HG02981 (cell line): Measurements from ENCODE around the gene ZNF629.
A peak's percentile ranks its signal among the peaks of the same experiment; 100 is the strongest.

Experiments used
- ATAC-seq: cut with Tn5 transposase; IDR thresholded peaks from one replicate; pipeline ENCODE4 v1.9.1; 2021; ENCODE audit warnings: mild to moderate bottlenecking, moderate library complexity; ENCODE audit not compliant: unreplicated experiment

The ZNF629 gene

DNA sequence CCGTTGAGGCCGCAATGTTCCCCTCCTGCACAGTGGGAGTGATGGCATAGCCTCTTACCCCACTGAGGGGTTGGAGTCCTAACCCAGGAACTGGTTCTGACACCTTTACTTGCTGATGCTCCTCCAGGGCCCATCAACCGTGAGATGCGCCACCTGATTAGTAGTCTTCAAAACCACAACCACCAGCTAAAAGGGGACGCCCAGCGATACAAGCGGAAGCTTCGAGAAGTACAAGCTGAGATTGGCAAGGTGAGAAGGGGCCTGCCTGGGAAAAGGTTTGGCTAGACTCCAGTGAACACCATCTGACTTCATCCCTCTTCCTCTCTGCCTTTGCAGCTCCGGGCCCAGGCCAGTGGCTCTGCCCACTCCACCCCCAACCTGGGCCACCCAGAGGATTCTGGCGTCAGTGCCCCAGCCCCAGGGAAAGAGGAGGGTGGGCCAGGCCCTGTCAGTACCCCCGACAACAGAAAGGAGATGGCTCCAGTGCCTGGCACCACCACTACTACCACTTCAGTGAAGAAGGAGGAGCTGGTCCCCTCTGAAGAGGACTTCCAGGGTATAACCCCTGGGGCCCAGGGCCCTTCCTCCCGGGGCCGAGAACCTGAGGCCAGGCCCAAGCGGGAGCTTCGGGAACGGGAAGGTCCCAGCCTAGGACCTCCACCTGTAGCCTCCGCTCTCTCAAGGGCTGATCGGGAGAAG is 19.1 kb downstream of the ZNF629 start:
- ATAC-seq = no peak

DNA sequence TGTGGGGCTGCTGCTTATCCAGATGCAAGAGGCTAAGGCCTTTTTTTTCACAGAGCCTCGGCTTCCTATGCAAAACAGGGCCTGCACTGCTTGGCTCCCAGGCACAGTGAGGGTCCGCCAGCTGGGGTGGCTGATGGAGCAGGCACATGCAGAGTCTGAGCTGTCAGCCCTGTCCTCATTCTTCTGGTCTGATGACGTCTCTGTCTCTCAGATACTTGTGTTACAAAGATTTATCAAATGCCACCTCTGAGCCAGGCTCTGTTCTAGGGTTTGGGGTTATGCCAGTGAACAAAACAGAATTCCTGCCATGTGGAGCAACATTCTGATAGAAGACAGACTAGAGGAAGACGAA is 20.1 kb downstream of the ZNF629 start:
- ATAC-seq = no peak

DNA sequence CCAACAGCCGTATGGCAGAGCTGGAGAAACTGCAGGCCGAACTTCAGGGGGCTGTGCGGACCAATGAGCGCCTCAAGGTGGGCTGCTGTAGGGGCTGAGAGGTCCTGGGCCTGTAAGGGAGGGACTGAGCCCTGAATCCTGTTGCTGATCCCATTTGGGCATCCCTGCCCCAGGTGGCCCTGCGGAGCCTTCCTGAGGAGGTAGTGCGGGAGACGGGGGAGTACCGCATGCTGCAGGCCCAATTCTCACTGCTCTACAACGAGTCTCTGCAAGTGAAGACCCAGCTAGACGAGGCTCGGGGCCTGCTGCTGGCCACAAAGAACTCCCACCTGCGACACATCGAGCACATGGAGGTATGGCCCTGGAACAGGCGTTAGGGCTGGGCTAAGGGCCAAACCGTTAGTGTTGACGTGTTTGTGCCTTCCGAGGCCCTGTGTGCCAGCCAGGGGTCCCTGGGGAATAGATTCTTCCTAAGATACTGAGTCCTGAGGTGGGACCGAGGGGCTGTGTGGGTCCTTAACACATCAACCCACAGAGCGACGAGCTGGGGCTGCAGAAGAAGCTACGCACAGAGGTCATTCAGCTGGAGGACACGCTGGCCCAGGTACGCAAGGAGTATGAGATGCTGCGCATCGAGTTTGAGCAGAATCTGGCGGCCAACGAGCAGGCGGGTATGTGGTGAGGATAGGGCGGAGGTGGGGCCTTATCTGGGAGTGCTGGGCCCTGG is 20.6 kb downstream of the ZNF629 start:
- ATAC-seq = no peak

DNA sequence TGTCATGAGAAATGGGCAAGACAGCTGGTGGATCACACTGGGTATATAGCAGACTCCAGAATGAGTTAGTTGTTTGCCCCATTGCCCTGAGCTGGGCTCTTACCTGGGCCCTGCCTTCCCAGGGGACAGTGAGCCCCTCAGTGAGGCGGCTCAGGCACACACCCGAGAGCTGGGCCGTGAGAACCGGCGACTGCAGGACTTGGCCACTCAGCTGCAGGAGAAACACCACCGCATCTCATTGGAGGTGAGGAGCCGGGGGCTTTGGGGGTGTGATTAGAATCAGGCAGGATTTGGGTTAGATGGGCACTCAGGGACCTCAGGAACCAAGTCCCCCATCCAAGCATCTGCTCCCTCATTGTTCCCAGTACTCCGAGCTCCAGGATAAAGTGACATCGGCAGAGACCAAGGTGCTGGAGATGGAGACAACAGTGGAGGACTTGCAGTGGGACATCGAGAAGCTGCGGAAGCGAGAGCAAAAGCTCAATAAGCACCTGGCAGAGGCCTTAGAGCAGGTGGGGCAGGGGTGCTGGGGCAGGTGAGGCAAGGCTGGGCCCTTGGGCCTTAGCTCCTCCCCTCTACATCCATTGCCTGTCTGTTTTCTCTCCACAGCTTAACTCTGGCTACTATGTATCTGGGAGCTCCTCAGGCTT is 22.1 kb downstream of the ZNF629 start:
- ATAC-seq = no peak

DNA sequence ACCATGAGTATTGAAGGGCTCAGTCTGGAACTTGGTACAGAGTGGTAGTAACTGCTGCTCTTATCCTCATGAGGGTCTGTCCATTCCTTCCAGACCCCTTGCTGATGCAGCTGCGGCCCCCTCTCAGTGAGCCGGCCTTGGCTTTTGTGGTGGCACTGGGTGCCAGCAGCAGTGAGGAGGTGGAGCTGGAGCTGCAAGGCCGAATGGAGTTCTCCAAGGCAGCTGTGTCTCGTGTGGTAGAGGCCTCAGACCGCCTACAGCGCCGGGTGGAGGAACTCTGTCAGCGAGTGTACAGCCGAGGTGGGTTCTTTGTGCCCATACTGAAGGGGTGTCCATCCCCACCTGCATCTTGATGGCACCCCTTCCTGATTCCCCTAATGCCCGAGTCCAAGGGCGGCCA is 22.9 kb downstream of the ZNF629 start:
- no peak for ATAC-seq

DNA sequence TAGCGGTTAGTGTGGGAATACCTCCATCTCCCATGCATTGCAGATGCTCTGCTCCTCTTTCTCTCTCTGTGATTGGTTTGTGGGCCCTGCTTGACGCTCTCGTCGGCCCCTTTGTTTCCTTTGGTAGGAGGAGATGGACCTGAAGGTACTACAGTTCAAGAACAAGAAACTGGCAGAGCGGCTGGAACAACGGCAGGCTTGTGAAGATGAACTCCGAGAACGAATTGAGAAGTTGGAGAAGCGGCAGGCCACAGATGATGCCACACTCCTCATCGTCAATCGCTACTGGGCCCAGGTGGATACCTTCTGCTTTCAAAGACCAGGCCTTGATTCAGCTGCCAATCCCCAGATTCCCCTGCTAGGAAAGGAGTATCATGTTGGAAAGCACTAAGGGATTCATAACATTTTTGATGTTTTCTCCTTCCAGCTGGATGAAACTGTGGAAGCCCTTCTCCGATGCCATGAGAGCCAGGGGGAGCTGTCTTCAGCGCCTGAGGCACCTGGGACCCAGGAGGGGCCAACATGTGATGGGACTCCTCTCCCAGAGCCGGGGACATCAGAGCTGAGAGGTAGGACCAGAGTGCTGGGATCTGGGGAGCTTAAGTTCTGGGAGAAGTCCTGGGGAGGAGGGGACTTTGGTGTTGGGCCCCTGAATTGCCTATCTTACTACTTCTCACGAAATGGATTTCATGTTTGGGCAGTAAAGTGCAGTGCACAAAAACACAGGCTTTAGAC is 23.8 kb downstream of the ZNF629 start:
- no peak for ATAC-seq

DNA sequence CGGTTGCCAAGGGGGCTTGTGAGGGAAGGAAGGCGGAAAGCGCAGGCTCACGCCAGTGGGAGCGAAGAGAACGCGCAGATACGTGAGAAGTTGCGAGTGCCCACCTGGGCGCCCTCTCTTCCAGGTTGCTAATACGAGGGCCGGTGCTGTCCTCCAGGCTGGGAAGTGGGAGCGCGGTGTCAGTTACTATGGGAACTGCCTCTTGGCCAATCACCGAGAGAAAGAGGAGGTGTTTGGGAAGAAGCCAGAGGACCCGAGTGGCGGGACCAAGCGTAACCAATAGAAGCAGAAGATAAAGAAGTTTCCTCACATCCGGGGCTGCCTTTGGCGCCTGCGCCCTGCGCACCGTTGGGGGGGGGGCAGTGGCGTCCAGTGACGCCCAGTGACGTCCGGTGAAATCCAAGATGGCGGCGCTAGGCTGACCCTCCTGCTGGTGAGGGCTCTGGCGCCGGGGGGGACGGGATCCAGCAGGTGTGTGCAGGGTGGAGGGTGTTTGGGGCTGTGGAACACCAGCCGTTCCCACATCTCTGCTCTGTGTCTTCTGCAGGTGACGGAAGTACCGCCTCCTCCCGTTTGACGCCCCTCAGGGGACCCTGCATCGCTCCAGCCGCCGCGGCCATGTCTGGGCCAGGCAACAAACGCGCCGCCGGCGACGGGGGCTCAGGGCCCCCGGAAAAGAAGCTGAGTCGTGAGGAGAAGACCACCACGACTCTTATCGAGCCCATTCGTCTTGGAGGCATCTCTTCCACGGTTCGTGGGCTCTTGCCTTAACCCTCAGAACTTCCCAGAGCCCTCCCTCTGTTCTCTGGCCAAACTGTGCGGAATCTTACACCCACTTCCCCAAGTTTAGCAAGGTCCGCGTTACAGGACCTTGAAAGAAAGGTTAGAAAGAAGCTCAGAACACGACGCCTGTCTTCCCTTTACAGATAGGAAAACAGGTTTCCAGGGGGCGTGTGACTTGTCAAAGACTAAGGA is 24.8 kb downstream of the ZNF629 start, which contains the start of the genes CFAP119 and RNF40:
Gene CFAP119, minus strand, starts transcription at position 135 of the 975 bp plus-strand sequence. CDS start 314 bp downstream, outside the sequence.
Gene RNF40, plus strand, starts transcription at position 395 of the 975 bp plus-strand sequence. Its CDS starts 224 bp downstream, at position 619.
- ATAC-seq = peak; percentile 84

DNA sequence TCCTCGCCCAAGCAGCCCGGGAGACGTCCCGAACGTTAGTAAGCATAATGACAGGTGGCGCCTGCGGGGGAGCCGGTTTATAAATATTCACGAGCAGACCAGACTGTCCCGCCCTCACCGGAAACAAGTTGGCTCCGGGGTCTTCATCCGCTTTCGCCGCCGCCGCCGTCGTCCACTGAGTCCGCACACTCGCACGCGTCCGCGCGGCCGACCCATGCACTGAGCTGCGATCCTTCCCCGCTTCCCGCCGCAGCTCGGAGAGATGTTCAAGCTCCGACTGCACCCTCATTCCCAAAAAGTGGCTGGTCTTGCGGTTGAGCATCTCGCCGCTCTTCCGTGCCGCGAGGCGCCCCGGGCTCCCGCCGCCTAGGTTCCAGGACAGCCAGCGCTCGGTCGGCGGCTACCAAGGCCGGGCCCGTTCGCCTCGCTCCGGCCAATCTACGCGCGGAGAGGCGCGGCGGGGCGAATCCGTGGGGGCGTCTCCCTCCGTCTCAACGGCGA is 25.5 kb downstream of the ZNF629 start:
- peak; percentile 30 for ATAC-seq

DNA sequence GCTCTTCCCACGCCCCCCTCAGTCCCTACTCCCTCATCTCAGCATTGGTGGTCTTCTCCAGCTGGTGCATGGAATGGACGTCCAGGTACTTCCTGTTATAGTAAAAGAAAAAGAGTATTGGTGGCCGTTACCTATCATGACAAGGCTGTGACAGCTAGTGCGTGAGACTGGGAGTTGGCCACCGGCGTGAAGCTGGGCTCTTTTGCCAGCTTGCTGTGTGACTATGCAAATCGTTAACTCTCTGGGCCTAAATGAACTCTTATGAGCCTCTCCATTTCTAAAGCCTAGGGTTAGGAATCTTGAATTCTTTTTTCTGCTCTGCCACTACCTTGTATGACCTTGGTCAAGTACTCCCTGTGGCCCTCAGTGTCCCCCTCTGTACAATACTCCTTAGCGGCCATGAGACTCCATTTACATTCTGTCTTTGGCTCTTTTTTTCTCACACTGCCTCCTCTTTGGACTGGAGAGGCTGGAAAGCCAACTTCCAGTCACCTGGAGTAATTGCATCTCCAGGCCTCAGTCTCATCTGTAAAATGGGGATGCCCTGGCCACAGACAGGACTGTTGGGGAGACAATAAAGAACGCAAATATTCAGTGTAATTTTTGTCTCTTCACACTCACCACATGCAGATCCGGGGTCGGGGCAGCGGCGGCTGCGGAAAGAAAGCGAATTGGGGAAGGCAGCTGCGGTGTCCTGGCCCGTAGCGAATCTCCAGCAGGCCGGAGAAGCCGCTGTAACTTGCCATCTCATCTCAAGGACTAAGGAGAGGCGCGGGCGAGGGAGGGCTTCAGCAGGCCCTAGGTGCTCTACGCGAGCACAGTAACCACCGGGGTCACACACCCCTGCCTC is 26.2 kb downstream of the ZNF629 start:
- ATAC-seq = no peak

DNA sequence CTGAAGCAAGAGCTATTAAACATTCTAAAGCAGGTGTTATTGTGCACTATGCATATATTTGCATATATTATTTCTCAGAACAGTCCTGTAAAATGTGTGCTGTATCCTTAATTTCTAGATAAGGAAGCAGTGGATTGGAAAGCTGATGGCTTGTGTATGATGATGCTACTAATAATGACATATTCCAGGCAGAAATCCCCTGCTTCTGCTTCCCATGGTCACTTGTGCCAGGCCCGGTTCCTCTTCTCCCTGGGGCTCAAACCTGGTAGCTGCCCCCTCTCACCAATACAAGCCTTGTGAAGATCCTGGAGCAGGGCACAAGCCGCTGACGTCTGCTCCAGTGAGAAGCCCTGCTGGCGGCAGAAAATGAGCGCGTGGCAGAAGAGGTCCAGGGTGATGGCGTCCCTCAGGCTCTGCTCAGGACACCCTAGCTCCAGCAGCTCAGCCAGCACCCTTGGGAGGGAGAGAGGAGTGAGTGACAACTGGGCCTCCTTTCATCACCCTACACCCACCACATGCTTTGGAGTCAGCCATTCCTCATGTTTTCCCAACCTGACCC is 26.9 kb downstream of the ZNF629 start:
- no peak for ATAC-seq

DNA sequence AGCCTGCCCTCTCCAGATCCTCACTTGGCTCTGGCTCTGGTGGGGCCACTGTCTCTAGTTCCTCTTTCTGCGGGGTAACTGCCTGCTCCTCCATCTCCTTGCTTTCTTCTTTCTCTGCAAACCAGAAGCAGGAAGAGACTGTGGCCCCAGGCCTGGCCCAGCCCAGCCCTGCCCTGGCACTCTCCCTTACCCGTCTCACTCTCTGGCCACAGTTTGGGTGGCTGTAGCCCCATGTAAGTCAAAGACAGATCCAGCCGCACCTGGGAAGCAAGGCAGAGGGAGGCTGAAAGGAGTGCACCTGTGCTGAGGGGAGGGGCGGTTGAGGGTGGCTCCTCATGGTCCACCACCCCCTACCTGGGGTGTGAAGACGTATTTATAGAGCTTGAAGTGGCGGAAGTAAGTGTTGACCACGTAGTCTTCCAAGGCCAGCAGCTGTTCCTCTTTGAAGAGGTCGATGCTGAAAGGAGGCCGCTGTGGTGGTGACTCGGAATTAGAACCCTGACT is 28.0 kb downstream of the ZNF629 start:
- no peak for ATAC-seq

DNA sequence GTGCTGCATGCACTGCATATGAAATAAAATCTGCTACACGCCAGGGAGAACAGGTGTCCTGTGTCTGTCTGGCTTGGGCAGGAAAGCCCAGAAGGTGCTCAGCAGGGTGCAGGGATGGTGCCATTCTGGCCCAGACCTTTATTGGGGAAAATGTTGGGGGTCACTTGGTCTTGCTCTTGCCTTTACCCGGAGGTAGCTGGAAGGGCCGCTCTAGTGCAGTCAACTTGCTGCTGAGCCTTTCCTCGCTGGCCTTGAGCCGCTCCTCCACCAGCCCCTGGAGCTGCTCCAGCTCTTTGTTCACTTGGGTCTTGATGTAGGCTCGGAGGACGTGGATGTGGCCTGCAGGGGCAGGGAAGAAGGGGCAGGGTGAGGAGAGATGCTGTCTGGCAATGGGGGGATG is 29.7 kb downstream of the ZNF629 start:
- no peak for ATAC-seq

DNA sequence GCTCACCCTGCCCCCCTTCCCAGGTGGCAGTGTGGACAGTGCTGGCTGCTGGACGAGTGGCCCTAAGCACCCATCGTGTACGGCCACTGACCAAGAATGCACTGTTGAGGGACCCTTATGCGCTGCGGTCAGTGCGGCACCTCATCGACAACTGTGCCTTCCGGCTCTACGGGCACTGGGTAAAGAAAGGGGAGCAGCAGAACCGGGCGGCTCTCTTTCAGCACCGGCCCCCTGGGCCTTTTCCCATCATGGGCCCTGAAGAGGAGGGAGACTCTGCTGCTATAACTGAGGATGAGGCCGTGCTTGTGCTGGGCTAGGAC is 30.3 kb downstream of the ZNF629 start:
- no peak for ATAC-seq

DNA sequence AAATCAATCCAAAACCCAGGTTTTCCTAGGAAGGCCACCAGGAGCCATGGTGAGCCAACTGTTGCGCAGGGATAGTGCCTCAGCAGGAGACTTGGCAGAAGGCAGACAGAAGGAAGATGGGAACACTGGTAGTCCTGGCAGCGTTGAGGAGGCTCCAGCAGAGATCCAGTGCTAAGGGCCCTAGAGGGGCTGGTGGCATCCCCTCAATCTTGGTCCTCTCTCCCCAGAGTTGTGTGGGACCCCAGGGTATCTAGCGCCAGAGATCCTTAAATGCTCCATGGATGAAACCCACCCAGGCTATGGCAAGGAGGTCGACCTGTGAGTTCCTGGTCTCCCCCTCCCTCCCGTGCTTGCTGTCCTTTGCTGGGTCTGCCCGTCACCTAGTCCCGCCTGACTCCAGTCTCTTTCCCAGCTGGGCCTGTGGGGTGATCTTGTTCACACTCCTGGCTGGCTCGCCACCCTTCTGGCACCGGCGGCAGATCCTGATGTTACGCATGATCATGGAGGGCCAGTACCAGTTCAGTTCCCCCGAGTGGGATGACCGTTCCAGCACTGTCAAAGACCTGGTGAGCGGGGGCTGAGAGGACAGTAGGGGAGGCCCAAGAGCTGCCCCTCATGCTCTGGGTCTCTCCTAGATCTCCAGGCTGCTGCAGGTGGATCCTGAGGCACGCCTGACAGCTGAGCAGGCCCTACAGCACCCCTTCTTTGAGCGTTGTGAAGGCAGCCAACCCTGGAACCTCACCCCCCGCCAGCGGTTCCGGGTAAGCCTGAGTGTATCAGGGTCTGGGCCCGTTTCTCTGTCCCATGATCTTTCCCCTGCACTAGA is 30.8 kb downstream of the ZNF629 start:
- no peak for ATAC-seq

DNA sequence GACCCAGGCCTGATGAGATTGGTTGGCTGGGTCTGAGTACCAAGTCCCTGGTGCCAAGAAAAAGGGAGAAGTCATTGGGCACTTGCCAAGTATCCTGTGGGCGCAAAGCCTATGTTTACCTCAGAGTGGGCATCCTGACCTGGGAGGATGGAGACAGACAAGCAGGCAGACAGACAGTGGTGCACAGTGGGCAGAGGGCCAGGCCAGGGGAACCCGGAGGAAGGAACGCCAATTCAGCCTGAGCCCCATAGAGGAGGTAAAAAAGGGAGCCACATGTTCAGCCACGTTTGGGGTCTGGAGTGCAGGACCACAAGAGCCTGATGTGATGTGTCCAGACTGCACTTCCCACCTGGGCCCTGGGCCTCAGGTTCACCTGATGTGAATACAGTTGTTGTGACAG is 33.4 kb downstream of the ZNF629 start:
- ATAC-seq = no peak

DNA sequence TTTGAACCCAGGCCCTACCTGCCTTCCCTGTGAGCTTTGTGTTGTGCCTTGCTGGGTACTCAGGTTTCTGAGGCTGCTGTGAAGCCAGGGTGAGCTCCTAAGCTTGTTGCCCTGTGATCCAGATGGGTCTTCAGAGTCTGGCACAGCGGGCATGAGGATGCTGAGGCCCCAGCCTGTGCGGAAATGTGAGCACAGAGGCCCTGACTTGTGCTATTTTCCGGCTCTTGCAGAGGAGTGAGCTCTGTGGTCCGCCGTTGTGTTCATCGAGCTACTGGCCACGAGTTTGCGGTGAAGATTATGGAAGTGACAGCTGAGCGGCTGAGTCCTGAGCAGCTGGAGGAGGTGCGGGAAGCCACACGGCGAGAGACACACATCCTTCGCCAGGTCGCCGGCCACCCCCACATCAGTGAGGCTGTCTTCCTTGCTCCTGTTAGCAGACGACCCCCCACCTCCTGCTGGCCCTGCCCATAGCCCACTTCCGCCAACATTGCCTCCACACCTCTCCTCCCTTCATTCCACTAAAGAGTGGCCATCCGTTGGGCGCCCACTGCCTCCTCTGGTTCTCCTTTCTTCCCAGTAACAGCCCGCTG is 36.0 kb downstream of the ZNF629 start:
- ATAC-seq = no peak

DNA sequence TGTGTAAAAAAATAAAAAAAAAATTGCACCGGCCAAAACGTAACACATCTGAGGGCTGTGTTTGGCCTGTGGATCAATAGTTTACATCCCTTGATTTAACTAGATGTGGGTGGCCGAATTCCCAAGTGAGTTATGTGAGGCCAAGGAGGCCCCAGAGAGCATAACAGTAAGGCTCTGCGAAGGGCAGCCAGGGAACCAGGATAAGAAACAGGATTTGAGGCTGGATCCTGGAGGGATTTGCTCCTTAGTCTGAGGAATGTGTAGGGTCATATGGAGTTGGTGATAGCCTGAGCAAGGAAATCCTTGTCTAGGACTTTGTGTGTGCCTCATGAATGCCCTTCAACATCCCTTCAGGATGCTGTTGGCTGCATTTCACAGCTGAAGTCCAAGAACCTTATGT is 36.8 kb downstream of the ZNF629 start:
- ATAC-seq = no peak
